Suprapubic skin (tissue), 4 donors: ENCODE results near the gene PGAP1.

Experiments
- CTCF ChIP-seq, 2 donors: fragments of 200-600 bp in 1 of 2; fragments of 450-650 bp in 1 of 2; sonication (generic) in 1 of 2; IDR thresholded peaks; one replicate each; pipeline ENCODE4 v1.5.1; 2016 to 2019; ENCODE audit warnings: antibody characterized with exemption in 2 of 2, mild to moderate bottlenecking in 1 of 2, moderate library complexity in 1 of 2
- EP300 ChIP-seq: sonication (generic); formaldehyde crosslinking; IDR thresholded peaks from one replicate; pipeline ENCODE4 v1.6.1; 2017; ENCODE audit warnings: antibody characterized with exemption
- POLR2A ChIP-seq, 2 donors: fragments of 450-650 bp; IDR thresholded peaks; one replicate each; pipeline ENCODE4 v1.6.1; 2017; ENCODE audit warnings: antibody characterized with exemption in 2 of 2, mild to moderate bottlenecking in 2 of 2, moderate library complexity in 2 of 2
- POLR2AphosphoS5 ChIP-seq, 3 donors: sonication (generic); formaldehyde crosslinking; IDR thresholded peaks; one replicate each; pipeline ENCODE4 v1.6.1; 2017; ENCODE audit warnings: antibody characterized with exemption in 3 of 3

- TF ChIP-seq EP300 (no peak), POLR2A (IDR thresholded peaks at IDR 0.05) (no peak), POLR2AphosphoS5 (IDR thresholded peaks at IDR 0.05) (no peak), CTCF (IDR thresholded peaks at IDR 0.05) (no peak)
Measured at GRCh38 chr2:196821195-196821594, 105.3 kb downstream of the PGAP1 start.
